ENCODE data around the gene TBL1X. TPM values are rescaled to one million over a fixed set of nuclear protein-coding genes. Genes with fewer than 3 reads are reported as not detected.

Gene TBL1X
- total and polyA plus RNA-seq, 2 of the 4 experiments (the other 2 are of a cell fraction): 16.2 to 20.8 TPM

DNA sequence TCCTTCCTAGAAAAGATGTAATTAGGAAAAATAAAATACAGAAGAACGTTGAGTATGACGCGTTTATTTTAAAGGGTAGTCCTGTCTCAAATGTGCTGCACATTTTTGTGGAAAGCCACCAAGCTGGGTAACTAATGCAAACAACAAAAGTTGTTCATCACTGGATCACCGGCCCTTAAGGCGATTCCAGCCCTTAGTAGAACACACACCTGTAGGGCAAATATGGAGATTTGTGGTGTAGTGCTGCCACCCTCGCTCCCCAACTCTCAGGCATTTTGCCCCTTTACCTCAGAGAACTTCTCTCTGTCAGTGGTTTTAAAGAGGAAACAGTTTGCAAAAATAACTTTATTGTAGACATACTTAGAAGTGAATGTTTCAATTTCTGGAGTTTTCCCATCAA is 1.9 kb downstream of the TBL1X start:
- BruUV-seq (replicated peaks): TSS peak; percentile 29
- POLR2A ChIA-PET (ENCODE audit: unreplicated experiment): no interaction called here

More for the DNA sequence above, 1.9 kb downstream of the TBL1X start:
- H3K23ac ChIP-seq (ENCODE audit: low read depth, low read length): peak overlapping the region; percentile 91; the same call in 1 of the 2 replicates
- peak overlapping the region; percentile 86 for H3K27ac ChIP-seq (ENCODE audit: insufficient read depth, low read length)
- peak overlapping the region; percentile 92; the same call in 2 of the 3 replicates for H2BK15ac ChIP-seq (ENCODE audit: low read depth, low read length)
- 0 out of 2 replicates have a peak overlapping the region, but pooled peaks have one; percentile 4 for H3K14ac ChIP-seq (replicated peaks; ENCODE audit: low read depth, low read length)
- peak overlapping the region; percentile 67 for H2AK9ac ChIP-seq (replicated peaks; ENCODE audit: low read depth, low read length, poor library complexity)
- no peaks in the 10 kb centered on the region for H3K27me3 ChIP-seq (ENCODE audit: control insufficient read depth, insufficient read depth, low read length)
- WGBS, 2 experiments (ENCODE audit: extremely low coverage in 2 of 2, insufficient read length in 1 of 2): no CpG with 5 or more reads among the region's 6 CpGs
- H3K4me1 ChIP-seq (ENCODE audit: control insufficient read depth, insufficient read depth, low read length): peaks cover 5% of the 10 kb centered on the region
- peak overlapping the region; percentile 24 to 50; a peak in 3 of 4 replicates for H4K8ac ChIP-seq (ENCODE audit: low read depth in 2 of 2, low read length in 2 of 2)
- H4K91ac ChIP-seq (ENCODE audit: insufficient read depth, low read depth, low read length): peak overlapping the region; percentile 80
- no peak overlapping the region; the same call in 1 of the 2 replicates for H4K5ac ChIP-seq (ENCODE audit: low read depth, low read length)
- no peak overlapping the region for H2AFZ ChIP-seq (replicated peaks; ENCODE audit: low read length, poor library complexity)
- peak overlapping the region; percentile 60 for H3K4me3 ChIP-seq (ENCODE audit: insufficient read depth, low read depth, low read length)
- H3K4me2 ChIP-seq (ENCODE audit: low read depth, low read length): peak overlapping the region; percentile 99
- in situ Hi-C loops (cut with MboI; ENCODE audit: low sequenced_read_pairs) (loop anchor here (25.0 kb wide), 1 partner anchor 504 kb away; no protein-coding TSS in a partner anchor), dilution Hi-C loops (cut with HindIII; ENCODE audit: low sequenced_read_pairs, unreplicated experiment) (no loop called here), intact Hi-C loops (cut with micrococcal nuclease) (loop anchor here (1.0 to 5.0 kb wide), 3 partner anchors 216 to 649 kb away; no protein-coding TSS in a partner anchor)
- CTCF ChIA-PET: no interaction called here
- H3K4ac ChIP-seq (ENCODE audit: low read depth, low read length): peak overlapping the region; percentile 83
- peak overlapping the region; percentile 93 for H3K18ac ChIP-seq (ENCODE audit: low read depth, low read length)
- H3K9me3 ChIP-seq (ENCODE audit: control insufficient read depth, insufficient read depth, low read length): no peaks in the 10 kb centered on the region
- H4K20me1 ChIP-seq (ENCODE audit: insufficient read depth, low read length): peaks cover 18% of the 10 kb centered on the region
- DNase-seq (no peak), ATAC-seq (ENCODE audit: low read depth) (no peak)
- peak overlapping the region; percentile 94 for H3K9ac ChIP-seq (ENCODE audit: low read depth, low read length)
- TF ChIP-seq CHD1 (IDR thresholded peaks at IDR 0.05; ENCODE audit: low read depth, low read length): no peak
- no peak for TF ChIP-seq MAFK (IDR thresholded peaks at IDR 0.05; ENCODE audit: low read depth, low read length)
- no peak for TF ChIP-seq RFX5 (IDR thresholded peaks at IDR 0.05; ENCODE audit: low read depth, low read length)
- no peak for TF ChIP-seq BHLHE40 (IDR thresholded peaks at IDR 0.05; ENCODE audit: low read depth, low read length)
- TF ChIP-seq, protein P1, sequence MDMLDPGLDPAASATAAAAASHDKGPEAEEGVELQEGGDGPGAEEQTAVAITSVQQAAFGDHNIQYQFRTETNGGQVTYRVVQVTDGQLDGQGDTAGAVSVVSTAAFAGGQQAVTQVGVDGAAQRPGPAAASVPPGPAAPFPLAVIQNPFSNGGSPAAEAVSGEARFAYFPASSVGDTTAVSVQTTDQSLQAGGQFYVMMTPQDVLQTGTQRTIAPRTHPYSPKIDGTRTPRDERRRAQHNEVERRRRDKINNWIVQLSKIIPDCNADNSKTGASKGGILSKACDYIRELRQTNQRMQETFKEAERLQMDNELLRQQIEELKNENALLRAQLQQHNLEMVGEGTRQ (IDR thresholded peaks at IDR 0.05; ENCODE audit: low read depth, low read length): no peak
- TF ChIP-seq, protein P2, sequence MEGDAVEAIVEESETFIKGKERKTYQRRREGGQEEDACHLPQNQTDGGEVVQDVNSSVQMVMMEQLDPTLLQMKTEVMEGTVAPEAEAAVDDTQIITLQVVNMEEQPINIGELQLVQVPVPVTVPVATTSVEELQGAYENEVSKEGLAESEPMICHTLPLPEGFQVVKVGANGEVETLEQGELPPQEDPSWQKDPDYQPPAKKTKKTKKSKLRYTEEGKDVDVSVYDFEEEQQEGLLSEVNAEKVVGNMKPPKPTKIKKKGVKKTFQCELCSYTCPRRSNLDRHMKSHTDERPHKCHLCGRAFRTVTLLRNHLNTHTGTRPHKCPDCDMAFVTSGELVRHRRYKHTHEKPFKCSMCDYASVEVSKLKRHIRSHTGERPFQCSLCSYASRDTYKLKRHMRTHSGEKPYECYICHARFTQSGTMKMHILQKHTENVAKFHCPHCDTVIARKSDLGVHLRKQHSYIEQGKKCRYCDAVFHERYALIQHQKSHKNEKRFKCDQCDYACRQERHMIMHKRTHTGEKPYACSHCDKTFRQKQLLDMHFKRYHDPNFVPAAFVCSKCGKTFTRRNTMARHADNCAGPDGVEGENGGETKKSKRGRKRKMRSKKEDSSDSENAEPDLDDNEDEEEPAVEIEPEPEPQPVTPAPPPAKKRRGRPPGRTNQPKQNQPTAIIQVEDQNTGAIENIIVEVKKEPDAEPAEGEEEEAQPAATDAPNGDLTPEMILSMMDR (conservative IDR thresholded peaks at IDR 0.05; ENCODE audit: low read depth, low read length): no peak
- TF ChIP-seq MAZ (IDR thresholded peaks at IDR 0.05; ENCODE audit: borderline replicate concordance, low read depth, low read length): no peak
- TF ChIP-seq, protein P3, sequence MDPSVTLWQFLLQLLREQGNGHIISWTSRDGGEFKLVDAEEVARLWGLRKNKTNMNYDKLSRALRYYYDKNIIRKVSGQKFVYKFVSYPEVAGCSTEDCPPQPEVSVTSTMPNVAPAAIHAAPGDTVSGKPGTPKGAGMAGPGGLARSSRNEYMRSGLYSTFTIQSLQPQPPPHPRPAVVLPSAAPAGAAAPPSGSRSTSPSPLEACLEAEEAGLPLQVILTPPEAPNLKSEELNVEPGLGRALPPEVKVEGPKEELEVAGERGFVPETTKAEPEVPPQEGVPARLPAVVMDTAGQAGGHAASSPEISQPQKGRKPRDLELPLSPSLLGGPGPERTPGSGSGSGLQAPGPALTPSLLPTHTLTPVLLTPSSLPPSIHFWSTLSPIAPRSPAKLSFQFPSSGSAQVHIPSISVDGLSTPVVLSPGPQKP (IDR thresholded peaks at IDR 0.05; ENCODE audit: borderline replicate concordance, low read depth, low read length): no peak
- TF ChIP-seq SMC3 (IDR thresholded peaks at IDR 0.05; ENCODE audit: low read depth, low read length): no peak
- TF ChIP-seq NFE2L2 (IDR thresholded peaks at IDR 0.05; ENCODE audit: low read depth, low read length): no peak
- TF ChIP-seq RAD21 (IDR thresholded peaks at IDR 0.05; ENCODE audit: low read length): no peak
- no peak for TF ChIP-seq CEBPB (IDR thresholded peaks at IDR 0.05; ENCODE audit: low read depth, low read length)
- TF ChIP-seq MXI1 (IDR thresholded peaks at IDR 0.05; ENCODE audit: borderline replicate concordance, low read depth, low read length): no peak
- TF ChIP-seq RCOR1 (IDR thresholded peaks at IDR 0.05; ENCODE audit: insufficient replicate concordance, low read length): no peak
- no peak for TF ChIP-seq POLR2A (IDR thresholded peaks at IDR 0.05; ENCODE audit: low read depth, low read length)
- no peak for TF ChIP-seq FOS (IDR thresholded peaks at IDR 0.05; ENCODE audit: low read depth, low read length)
- H3K9me1 ChIP-seq (ENCODE audit: insufficient read depth, low read length): no peaks in the 10 kb centered on the region
- H3K36me3 ChIP-seq (ENCODE audit: control insufficient read depth, insufficient read depth, low read length): peaks cover 1% of the 10 kb centered on the region
- H3K79me1 ChIP-seq (ENCODE audit: low read depth in 1 of 2, low read length in 2 of 2): peaks cover 7 to 17% of the 10 kb centered on the region in 2 experiments; a peak in 3 of 4 replicates
- no peak overlapping the region for H2BK5ac ChIP-seq (ENCODE audit: low read depth, low read length, poor library complexity, severe bottlenecking)
- peak overlapping the region; percentile 76 for H2BK120ac ChIP-seq (ENCODE audit: low read depth, low read length)
- H3K56ac ChIP-seq (ENCODE audit: extremely low read depth, insufficient read depth, low read length): peak overlapping the region; percentile 86
- H2BK20ac ChIP-seq (ENCODE audit: low read depth, low read length): no peak overlapping the region
- no peak overlapping the region; the same call in 1 of the 2 replicates for H2AK5ac ChIP-seq (ENCODE audit: low read depth, low read length)

Data from IMR-90 (cell line).